Stomach (tissue), 4 donors: Measurements from ENCODE around the gene ZNF326.

Experiments used
- CTCF ChIP-seq, 7 experiments: fragments of 450-650 bp in 4 of 7; fragments of 200-600 bp in 3 of 7; sonication (generic) in 3 of 7; IDR thresholded peaks; one replicate each; pipeline ENCODE4 v1.5.1; 2016 to 2019; ENCODE audit warnings: antibody characterized with exemption in 7 of 7, control low read depth in 2 of 7, mild to moderate bottlenecking in 1 of 7
- EP300 ChIP-seq: sonication (generic); formaldehyde crosslinking; IDR thresholded peaks from one replicate; pipeline ENCODE4 v1.6.1; 2017; ENCODE audit warnings: antibody characterized with exemption
- POLR2A ChIP-seq, 4 donors: fragments of 450-650 bp; IDR thresholded peaks; one replicate each; pipeline ENCODE4 v1.6.1; 2016; ENCODE audit warnings: antibody characterized with exemption in 4 of 4, control low read depth in 2 of 4, mild to moderate bottlenecking in 1 of 4, moderate library complexity in 1 of 4
- POLR2AphosphoS5 ChIP-seq, 3 donors: sonication (generic); formaldehyde crosslinking; IDR thresholded peaks; one replicate each; pipeline ENCODE4 v1.6.1; 2016; ENCODE audit warnings: antibody characterized with exemption in 3 of 3

GRCh38 chr1:90048043-90048442 is 53.1 kb downstream of the ZNF326 start:
- no peak for TF ChIP-seq CTCF (IDR thresholded peaks at IDR 0.05)
- TF ChIP-seq POLR2AphosphoS5 (IDR thresholded peaks at IDR 0.05), result no peak
- TF ChIP-seq POLR2A (IDR thresholded peaks at IDR 0.05), result no peak
- TF ChIP-seq EP300, result no peak
